GM10847 (cell line): ENCODE data around the gene SARDH.

Experiments used
- POLR2A ChIP-seq: IDR thresholded peaks from 2 replicates; pipeline ENCODE4 v1.6.1; 2011; ENCODE audit not compliant: insufficient read length; ENCODE audit errors: extremely low read depth

Gene SARDH

DNA sequence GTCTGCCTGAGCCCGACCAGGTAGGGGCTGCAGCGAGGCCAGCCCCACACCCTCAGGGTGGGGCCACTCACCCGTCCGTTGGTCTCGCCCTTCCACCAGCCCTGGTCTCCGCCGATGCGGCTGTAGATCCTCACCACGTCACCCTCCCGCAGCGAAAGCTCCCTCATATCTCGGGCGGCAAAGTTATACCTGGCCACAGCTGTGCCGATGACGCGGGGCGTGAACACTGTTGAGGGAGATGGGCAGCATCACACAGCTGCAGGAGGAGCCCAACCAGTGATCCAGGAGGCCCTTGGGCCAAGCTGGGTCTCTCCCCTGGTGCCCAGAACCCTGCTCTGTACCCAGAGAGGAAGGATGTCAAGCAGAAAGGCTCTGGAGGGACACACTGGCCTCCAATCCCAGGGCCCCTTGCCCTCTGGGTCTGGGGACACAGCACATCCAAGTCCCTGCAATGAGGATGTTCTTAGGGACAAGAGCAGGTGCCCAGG is 30.3 kb upstream of the SARDH start:
- no peak for TF ChIP-seq POLR2A

DNA sequence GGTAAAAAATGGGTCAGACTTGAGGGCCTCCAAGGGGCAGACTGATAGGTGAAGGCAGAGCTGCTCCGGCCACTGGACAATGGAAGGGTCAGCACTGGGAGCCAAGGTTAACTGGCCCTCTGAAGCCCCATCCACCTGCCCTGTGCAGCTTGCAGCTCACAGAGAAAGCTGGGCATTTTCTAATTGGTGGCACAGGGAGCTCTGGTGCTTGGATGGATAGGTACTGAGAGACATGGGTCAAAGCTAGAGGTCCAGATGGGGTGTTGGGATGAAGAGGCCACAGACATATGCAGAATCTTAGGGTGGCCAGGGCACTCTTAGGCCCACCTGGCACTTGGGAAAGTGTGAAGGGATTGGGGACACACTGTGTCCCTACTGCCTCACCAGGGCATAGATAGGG is 29.5 kb upstream of the SARDH start:
- no peak for TF ChIP-seq POLR2A

DNA sequence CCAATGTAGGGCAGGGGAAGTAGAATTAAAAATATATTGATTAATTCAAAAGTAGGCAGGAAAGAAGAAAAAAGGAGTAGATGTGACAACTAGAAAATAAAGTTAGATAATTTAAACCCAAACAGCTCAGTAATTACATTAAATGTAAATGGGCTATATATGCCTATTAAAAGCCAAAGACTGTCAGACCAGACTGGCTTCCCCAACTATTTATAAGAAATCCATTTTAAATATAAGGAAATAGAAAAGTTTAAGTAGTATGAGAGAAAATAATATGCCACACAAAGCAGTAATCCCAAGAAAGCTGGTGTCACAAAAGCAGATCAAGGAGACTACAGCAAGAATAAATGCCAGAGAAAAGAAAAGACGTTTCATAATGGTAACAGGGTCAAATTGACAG is 28.9 kb upstream of the SARDH start:
- TF ChIP-seq POLR2A: no peak

DNA sequence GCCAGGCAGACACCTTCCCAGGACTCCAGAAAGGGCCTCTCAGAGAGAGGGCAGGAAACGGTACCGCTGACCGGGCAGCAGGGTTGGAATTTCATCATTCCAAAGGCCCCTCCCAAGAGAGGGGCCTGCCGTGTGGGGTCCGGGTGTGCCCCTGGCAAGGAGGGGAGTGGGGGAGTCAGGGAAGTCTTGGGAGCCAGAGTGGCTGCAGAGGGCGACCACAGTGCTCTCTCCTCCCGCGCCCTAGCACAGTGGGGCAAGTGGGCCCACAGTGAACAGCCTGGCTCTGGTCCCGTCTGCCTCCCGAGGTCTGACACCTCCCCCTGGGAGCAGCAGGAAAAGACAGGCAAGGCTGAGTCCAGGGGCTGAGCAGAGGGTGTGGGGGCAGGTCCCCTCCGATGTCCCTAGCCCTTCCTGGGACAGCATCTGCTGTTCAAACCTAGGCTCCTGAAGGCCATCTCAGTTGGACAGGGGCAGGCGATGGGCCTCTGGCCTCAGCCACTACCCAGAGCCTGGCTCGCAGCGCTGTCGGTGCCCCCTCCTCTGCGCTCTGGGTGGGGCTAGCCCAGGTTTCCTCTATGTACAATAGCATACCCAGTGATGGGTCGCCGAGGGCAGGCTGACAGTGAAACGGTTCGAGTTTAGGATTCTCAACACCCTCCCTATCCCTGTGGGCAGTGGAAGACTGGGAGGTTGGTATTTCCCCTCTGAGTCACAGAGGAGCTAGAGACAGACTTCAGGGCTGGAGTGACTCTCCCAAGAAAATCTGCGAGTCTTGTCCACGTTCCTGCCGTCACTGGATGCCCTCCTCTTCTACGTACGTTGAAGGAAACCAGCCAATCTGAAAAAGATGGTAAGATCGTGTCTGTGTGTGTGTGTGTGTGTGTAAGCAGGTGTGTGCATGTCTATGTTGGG is 25.4 kb upstream of the SARDH start:
- no peak for TF ChIP-seq POLR2A

DNA sequence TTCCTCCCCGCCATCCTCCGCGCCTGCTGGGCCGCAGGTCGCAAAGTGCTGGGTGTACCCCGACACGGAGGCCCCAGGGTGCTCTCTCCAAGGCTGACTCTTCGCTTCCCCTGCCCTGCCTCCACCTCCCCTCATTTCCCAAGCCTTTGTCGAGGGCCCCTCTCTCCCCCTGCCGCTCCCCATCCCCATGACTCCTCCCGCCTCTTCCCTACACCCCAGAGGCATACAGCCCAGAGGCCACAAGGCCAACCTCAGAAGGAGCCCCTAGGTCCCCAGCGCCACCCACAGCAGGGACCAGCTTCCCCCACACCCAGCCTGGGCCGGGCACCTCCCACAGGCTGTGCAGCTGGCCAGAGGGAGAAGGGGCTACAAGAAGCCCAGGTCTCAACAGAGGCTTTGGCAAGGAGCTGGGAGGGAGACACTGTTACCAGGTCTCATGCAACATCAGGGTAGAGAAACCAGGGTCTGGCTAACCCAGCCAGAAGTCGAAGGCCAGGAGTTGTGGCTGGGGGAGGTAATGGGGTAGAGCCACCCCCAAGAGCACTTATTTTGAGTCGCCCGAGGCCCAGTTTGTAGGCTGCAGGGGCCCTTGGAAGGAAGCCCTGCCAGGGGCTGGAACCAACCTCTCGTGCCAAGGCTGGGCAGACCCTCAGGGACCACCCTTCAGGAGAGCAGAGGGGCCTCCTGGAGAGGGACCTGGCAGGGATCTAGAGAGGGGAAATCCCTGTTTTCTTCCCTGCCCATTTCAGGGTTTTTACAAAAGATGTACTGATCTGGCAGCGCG is 24.5 kb upstream of the SARDH start:
- no peak for TF ChIP-seq POLR2A

DNA sequence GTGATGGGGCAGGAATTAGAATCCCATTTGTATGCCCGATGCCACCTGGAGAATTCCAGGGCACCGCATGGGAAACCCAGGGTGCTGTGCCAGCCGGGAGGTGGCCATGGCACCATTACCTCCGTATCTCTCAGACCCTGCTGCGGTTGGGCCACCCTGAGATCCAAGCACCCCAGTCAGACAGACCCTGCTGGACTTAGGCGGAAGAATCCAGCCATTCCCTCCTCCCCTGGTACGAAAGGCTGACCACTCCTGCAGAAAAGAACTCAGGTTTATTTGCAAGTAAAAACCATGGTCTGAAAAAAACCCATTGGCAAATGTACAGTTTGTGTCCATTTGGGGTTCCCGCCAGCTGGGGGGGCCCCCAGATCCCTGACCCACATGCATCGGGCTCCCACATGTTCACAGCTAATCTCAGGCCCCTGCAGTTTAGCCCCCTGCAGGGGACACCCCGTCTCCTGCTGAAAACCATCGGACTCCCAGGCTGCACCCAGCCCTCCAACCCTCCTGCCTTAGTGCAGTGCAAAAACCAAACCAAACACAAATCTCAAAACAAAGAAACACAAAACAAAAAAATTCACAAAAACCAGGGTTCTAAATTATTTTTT is 23.6 kb upstream of the SARDH start:
- TF ChIP-seq POLR2A: no peak

DNA sequence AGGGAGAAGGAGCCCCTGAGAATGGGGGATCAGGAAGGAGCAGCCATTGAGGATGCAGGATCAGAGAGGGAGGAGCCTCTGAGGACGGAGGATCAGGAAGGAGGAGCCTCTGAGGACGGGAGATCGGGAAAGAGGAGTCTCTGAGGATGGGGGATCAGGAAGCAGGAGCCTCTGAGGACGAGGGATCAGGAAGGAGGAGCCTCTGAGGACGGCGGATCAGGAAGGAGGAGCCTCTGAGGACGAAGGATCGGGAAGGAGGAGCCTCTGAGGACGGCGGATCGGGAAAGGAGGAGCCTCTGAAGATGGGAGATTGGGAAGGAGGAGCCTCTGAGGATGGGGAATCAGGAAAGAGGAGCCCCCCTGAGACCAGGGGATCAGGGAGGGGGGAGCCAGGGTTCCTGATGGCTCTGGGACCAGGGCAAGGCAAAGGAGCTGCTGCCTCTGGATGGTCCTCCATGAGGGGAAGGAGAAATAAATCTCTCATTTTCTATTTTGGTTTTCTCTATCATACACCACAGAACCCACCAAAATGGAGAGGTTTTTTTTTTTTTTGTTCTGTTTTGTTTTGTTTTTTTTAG is 22.6 kb upstream of the SARDH start:
- TF ChIP-seq POLR2A: no peak

DNA sequence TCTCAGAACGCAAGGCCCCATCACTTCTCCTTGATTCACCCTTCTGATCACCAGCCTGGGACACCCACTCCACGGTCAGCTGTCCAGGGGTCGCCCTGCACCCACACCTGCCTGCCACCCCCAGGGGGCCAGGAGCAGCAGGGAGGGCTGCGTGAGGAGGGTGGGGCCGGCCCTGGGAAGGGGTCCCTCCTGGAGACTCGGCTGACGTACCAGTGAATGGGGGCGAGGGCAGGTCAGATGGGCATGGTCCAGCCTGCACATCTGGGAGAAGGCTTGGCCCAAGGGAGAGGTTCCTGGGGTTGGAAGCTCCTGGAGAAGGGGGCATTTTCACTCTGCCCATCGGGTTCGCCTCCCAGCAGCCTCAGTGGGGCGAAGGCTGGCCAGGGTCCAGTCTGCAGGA is 21.8 kb upstream of the SARDH start:
- TF ChIP-seq POLR2A: no peak

DNA sequence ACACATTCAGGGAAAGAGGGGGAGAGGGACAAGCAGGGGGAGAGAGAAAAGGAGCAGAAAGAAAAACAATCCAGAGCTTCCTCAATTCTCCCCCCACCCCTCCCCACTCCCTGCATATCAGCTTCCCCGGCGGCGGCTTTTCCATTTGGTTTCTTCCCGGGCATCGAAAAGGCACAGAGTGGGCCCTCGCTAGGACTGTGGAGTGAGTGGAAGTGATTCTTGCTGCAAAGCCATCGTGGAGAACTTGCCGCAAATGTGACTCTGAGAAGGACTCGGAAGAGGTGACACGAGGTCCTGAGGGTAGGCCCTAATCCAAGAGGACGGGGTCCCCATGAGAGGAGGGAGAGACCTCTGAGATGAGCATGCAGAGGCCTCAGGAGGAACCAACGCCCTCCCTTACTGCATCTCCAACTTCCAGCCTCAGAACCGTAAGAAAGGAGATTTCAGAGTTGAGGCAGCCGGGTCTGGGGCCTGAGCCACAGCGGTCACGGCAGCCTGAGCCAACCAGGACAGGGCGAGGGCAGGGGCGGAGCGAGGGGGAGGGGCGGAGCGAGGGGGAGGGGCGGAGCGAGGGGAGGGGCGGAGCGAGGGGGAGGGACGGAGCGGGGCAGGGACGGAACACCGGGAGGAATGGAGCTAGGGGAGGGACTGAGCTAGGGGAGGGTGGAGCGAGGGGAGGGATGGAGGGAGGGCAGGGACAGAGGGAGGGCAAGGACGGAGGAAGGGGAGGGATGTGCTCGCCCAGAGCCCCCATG is 21.2 kb upstream of the SARDH start:
- no peak for TF ChIP-seq POLR2A

DNA sequence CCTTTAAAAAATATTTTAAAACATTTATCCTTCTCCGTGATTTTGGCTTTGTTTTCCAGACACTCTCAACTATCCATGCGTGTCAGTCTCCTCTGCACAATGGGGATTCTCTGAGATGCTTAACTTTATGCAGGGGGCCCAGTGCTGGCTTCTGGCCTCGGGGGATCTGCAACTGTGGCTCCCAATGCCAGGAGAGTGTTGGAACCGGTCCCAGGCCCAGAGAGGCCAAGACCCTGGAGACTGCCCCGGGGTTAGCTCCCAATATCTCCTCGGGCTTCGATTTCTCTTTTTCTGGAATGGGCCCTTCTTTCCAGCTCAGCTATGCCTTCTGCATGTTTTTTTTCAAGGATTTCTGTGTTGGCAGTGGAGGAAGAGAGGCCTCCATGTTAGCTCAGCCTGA is 20.1 kb upstream of the SARDH start:
- TF ChIP-seq POLR2A: no peak

DNA sequence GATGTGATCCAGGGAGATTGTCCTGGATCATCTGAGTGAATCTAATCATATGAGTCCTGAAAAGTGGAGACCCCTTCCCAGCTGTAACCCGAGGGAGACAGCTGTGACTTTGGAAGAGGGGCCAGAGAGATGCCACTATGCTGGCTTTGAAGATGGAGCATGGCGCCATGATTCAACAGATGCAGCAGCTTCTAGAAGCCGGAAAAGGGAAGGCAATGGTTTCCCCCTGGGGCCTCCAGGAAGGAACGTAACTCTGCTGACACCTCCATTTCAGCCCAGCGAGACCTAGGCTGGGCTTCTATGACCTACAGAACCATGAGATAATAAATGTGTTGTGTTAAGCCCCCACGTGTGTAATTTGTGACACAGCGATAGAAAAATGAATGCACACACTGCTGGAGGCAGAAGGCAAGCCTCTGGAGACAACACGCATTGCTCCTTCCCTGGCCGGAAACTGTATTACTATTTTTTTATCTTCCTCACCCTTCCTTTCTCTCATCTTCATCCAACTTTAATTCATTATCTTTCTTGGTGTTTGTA is 16.6 kb upstream of the SARDH start:
- no peak for TF ChIP-seq POLR2A

DNA sequence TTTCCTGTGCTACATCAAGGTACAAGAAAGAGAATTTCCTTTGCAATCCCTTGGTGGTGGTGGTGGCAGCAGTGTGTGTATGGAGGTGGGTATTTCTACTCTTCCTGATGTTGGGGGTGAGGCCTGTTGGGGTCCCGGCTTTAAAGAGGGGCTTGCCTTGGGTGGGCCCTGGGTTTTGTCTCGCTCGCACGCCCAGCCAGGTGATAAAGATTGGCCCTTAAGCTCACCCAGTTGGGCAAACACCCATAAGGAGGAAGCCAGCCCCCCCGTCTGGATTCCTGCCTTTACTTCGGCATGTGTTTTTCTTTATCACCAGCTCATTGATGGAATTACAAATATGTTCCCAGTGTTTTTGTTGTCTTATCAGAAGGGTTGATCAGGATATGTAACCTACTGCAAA is 16.0 kb upstream of the SARDH start:
- TF ChIP-seq POLR2A: no peak

DNA sequence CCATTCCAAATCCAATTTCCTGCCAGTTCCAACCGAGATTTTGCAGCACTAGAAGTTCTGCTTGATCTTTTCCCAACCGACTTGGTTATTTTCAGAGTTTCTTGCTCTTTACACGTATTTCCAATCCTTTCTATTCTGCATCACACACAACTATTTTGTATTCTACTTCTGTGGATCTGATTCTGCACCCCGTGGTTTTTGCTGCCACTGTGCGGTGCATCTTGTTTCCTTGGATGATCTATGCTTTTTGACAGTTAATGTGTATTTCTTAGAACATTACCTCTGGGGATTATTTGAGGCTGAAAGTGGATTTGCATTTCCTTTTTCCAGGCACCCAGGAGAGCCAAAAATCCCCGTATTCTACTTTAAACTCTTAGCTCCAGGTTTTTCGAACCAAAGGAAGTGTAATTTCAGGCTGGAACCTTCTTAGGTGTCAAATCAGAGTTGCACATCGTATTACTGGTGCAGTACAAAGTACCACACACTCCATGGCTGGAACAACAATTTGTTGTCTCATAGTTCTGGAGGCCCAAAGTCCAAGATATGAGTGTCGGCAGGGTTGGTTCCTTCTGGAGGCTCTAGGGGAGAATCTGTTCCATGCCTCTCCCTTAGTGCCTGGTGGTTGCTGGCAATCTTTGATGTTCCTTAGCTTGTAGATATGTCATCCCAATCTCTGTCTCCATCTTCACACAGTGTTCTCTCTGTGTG is 14.7 kb upstream of the SARDH start:
- TF ChIP-seq POLR2A: no peak
